GM19372 (cell line): Measurements from ENCODE around the gene FRMD6.
"Not testable (repeated sequence)": the region's sequence is repeated elsewhere in the genome, so short reads cannot be mapped to it uniquely, and the experiment has no call there.

Experiments used
- ATAC-seq: cut with Tn5 transposase; IDR thresholded peaks from one replicate; pipeline ENCODE4 v1.9.1; 2021; ENCODE audit warnings: mild to moderate bottlenecking, low read depth, moderate library complexity; ENCODE audit not compliant: unreplicated experiment

Gene FRMD6

DNA sequence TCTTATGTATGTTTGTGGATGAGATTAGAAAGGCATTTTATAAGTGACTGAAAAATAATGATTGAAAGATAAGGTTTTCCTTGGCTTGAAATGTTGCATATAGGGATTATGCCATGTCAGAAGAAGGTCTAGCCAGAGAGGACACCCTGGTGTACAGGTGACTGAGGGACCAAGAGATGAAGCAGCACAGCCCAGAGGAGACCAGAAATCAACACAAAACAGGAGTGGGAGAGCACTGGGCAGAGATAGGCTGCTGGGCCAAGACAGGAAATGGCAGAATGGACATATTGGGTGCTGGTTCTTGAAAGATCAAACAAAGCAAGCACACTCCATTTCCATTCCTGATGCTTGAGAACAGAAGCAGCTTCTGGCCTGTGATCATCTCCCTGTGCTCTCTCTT lies 24.4 kb upstream of the FRMD6 start:
- no peak for ATAC-seq

GRCh38 chr14:51628238-51628637 lies 23.5 kb upstream of the FRMD6 start:
- no peak for ATAC-seq

DNA sequence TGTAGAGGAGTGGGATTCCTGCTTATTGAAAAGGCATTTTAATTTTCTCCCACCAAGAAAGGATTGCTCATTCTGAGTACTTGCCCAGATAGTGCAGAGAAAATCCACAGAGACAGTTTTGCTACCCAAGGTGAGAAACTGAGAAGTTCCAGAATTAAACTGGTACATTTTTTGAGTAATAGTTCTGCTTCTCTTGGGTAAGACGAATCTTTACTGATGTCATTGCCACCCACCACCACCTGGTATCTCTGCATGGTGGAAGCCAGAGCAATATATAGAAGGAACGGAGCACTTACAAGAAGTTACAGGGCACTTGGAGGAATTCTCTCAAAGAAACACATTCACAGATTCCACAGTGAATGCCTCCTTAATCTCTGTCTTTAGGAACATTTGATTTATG lies 20.7 kb upstream of the FRMD6 start:
- ATAC-seq: no peak

- ATAC-seq: not testable (repeated sequence)
Measured at GRCh38 chr14:51633298-51633697, 18.4 kb upstream of the FRMD6 start.

GRCh38 chr14:51636109-51636508 lies 15.6 kb upstream of the FRMD6 start:
- no peak for ATAC-seq

DNA sequence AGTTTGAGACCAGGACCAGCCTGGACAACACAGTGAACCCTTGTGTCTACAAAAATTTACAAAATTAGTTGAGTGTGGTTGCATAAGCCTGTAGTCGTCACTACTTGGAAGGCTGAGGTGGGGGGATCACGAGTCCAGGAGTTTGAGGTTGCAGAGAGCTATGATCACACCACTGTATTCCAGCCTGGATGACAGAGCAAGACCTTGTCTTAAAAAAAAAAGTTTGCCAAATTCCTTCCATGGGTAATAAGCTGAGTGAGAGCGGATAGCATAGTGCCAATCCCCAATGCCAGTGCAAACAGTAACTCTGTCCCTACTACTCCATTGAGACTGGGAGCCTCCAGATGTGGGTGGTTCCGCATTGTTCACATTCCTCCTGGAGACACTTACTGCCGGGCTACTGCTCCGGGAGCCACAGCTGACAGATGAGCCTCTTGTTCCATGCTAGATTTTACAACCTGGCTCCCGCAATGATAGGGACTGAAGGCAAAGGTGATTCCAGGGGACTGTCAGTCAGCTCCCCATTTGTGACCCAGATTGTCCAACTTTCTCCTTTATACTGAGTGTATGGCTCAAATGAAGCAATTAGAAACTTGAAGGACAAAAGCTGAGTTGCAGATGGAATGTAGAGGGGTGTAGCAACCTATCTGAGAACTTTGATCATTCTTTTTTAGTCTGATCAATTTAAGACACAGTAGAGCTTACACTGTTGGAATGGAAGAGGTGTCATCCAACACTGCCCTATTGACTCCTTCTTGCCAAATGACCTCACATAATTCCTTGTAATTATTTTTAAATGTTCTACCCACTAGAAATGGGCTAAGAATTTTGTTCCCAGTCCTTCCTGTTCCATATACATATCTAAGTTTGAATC lies 13.4 kb upstream of the FRMD6 start:
- no peak for ATAC-seq

GRCh38 chr14:51639668-51640316 lies 11.9 kb upstream of the FRMD6 start:
- ATAC-seq: no peak

GRCh38 chr14:51643140-51643539 lies 8.6 kb upstream of the FRMD6 start:
- ATAC-seq: no peak

- ATAC-seq: no peak
Measured at GRCh38 chr14:51644217-51644933, 7.3 kb upstream of the FRMD6 start.

DNA sequence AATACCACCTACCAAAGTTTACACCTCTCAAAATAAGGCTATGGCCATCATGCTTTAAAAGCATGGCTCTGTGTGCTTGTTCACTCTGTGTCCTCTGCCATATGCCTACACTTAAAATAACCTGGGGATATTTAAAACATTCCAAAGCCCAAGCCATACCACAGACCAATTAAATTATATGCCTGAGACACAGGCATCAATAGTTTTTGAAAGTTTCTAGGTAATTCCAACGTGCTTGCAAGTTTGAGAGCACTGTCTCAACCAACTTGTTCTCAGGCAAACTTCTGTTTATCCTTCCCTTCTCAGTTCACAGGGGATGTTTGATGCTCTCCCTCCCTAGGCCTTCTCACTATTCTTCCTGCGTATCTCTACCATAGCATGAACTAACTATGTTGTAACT lies 3.4 kb upstream of the FRMD6 start:
- ATAC-seq: no peak

DNA sequence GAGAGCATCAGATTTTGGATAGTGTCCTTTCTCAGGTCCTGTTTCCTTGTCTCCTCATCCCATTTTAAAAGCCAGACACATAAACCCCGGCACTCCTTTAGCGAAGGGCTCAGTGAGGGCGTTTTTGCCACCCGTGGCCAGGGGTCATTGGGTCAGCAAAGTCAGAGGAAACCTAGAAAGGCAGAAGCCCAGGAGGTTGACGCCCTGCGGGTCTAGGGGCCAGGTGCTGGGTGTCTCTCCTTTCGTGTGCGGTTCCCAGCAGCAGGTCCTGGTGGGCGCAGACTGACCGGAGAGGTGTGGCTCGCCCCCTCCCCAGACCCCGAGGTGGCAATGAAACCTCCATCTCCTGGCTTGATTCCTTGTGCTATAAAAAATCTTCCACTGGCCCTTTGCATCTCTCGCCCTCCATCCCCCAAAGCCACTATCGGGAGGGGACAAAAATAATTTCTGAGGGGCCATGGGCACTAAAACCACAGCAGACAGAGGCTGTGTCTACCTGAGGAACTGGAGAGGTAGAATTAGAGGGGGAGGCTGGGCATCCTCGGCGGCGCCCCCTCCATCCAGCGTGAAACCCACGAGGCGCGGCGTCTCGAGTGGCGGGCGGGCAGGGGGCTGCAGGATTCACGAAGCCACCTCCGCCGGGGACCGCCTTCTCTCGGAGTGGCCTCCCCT lies 858 bp upstream of the FRMD6 start:
- no peak for ATAC-seq

GRCh38 chr14:51652168-51653078 lies 713 bp downstream of the FRMD6 start:
- ATAC-seq: peak; percentile 39

DNA sequence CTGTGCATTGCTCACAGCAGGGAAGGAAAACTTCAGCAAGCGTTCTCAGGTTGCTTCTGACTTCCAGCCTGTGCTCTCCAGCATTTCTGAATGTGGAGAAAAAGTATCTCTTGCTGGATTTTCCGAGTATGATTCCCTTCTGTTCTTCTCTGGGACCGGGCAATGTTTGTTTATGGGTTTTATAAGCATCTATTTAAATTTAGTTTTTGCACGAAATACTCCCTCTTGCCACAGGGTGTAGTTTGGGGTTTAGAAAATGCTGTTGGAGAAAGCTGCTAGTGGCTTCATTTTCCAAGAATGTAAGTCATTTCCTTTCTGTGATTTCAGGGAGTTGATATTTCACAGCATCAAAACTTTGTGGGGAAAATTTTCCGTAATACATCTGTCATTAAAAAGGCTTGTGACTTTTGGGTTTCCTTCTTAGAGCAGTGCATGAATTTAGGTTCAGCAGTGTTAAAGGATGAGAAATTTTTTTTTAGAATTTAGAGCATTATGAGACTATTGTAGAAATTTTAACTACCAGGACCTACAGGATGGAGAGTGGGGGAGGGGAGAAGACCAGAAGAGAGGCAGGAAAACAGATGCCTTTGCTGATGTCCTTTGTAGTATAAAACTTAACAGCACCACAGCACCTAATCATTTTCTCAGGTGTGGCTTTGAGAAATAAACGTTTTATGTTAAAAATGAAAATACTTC lies 1.5 kb downstream of the FRMD6 start:
- no peak for ATAC-seq

GRCh38 chr14:51653775-51654532 lies 2.2 kb downstream of the FRMD6 start:
- no peak for ATAC-seq

DNA sequence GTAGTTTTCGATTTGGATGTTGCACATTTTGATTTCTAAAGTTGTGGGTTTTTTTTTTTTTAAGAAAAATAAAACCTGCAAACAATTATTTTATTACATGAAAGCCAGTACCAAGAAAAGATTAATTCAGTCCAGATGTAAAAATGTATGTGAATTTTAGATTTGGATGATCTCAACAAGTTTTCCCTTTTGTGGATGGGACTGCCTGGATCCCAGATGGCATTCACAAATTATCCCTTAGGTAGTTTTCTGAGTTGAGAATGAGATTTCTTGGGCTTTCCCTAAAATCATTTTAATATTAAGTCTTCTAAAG lies 2.8 kb downstream of the FRMD6 start:
- no peak for ATAC-seq

DNA sequence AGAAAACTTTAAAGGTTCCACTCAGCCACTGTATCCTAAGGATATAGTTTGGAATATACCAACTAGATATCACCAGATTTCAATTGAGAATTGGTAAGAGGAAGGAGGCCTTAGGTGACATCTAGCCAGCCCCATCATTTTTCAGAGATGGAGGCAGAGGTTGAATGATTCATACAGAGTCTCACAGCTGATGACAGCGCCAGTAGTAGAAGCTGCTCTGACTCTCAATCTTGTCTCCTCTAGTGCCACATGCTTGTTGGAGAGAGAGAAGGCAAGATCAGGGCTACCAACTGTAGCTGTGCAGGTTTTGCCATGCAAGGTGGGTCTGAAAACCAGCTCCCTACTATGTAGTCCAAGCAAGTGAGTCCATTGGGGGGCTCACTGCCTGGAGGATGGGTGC lies 6.1 kb downstream of the FRMD6 start:
- no peak for ATAC-seq

DNA sequence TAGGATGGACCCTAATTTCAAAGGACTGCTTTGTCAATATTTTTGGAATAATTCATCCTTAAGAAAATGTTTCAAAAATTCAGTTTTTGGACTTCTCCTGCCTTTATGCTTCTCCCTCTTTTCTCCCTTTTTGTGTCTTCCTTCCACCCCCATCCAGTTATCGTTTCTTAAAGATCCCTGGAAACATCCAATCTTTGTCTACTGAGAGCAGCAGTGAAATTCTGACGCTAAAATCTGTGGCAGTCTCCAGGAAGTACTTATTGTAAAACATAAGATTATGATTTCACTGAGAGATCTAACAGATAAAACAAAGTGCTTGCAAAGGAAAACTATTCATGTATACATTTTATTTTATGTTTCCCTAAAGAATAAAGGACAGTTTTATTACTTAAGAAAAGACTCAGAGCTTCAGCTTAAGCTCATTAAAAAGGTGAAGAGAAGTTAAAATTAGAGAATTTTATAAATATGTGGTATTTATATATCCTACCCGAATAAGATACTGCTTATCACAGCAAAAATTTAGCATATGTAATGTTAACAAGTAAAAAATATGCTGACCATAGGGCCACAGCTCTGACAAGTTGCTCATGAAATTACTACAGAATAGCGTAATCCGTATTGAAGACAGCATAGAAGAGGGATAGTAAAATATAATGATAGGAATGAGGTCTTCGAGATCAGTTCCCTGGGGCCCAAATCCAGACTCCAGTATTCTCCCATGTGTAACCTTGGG lies 6.9 kb downstream of the FRMD6 start:
- ATAC-seq: no peak

DNA sequence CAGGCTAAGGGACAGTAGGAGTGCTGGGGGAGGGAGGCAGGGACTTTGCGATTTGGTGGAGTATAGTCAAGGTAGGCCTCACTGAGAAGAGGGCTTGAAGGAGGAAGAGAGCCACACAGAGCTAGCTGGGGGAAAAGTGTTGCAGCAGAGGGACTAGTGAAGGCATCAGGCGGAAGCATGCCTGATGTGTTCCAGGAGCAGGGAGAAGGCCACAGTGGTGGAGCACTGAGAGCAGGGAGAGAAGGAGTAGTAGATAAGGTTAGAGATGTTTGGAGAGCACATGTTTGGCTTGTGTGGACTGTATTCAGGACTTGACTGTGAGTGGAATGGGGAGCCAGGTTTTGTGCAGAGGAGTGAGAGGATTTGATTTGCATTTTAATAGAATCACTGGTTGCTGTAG lies 9.0 kb downstream of the FRMD6 start:
- no peak for ATAC-seq
